Esophagus muscularis mucosa (tissue), 3 donors: ENCODE measurements around the gene PRF1.

ENCODE experiments used
- CTCF ChIP-seq, 3 experiments: fragments of 200-600 bp in 2 of 3; fragments of 450-650 bp in 1 of 3; sonication (generic) in 2 of 3; IDR thresholded peaks; one replicate each; pipeline ENCODE4 v1.5.1; 2017 to 2019; ENCODE audit warnings: antibody characterized with exemption in 3 of 3, mild to moderate bottlenecking in 2 of 3, moderate library complexity in 1 of 3
- POLR2A ChIP-seq: fragments of 450-650 bp; IDR thresholded peaks from one replicate; pipeline ENCODE4 v1.6.1; 2017; ENCODE audit warnings: antibody characterized with exemption, moderate library complexity, mild to moderate bottlenecking, low read depth

DNA sequence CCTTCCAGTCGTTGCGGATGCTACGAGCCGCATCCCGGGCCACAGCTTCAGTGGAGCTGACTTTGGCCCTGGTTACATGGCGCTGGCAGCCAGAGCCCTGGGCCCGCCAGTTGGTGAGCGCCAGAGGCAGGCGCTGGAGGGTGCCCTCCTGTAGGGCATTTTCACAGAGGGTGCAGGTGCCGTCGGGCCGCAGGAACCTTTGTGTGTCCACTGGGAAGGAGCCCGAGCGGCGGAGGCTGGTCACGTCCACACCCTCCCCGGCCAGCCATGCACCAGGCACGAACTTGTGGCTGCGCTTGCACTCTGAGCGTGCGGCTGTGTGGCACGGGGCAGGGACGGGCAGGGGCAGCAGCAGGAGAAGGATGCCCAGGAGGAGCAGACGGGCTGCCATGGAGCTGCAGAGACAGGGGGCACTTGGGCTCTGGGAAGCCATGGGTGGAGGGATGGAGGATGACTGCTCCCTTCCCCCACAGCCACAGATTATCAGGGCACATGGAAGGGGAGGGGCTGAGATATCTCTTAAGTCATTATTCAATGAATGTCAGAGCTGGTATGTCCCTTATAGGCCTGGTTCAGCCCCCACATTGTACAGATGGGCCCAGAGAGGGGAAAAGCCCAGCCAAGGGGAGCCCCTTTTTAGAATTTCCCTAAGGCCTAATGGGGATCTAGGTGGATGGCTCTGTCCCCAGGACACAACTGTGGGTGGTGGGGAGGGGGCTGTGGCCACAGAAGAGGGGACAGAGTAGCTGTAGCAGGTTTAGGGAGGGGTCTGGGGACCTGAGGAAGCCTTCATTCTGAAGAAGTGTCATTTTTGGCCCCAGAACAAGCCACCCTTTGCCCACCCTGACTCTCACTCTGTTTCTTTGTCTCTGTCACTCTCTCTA lies 1.8 kb downstream of the PRF1 start:
- TF ChIP-seq CTCF (IDR thresholded peaks at IDR 0.05) (no peak), POLR2A (no peak)
